ENCODE results near the gene DSG3.

The DSG3 gene

DNA sequence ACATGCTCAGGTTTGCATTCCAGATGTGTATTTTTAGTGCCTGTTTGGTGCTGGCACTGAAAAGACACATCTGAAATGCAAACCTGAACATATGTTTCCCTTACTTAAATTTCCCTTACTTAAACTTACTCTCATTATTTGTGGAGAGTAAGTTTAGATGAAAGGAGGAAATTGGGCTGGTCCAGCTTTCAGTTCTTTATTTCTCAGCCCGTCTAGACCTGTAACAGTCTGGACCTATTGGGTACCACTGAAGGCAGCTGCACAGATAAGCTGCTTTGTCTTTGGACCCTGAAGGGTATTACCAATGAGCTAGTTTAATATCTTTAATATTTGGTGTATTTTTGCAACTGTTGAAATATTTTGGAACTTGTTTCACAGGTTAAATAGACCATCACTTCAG lies 17.0 kb upstream of the DSG3 start:
- DNase-seq (ENCODE audit: insufficient read length, low spot score), result no peak
- TF ChIP-seq, protein P1, sequence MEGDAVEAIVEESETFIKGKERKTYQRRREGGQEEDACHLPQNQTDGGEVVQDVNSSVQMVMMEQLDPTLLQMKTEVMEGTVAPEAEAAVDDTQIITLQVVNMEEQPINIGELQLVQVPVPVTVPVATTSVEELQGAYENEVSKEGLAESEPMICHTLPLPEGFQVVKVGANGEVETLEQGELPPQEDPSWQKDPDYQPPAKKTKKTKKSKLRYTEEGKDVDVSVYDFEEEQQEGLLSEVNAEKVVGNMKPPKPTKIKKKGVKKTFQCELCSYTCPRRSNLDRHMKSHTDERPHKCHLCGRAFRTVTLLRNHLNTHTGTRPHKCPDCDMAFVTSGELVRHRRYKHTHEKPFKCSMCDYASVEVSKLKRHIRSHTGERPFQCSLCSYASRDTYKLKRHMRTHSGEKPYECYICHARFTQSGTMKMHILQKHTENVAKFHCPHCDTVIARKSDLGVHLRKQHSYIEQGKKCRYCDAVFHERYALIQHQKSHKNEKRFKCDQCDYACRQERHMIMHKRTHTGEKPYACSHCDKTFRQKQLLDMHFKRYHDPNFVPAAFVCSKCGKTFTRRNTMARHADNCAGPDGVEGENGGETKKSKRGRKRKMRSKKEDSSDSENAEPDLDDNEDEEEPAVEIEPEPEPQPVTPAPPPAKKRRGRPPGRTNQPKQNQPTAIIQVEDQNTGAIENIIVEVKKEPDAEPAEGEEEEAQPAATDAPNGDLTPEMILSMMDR (IDR thresholded peaks at IDR 0.05; ENCODE audit: insufficient read depth, missing control alignments), result no peak
- no peak for FAIRE-seq

DNA sequence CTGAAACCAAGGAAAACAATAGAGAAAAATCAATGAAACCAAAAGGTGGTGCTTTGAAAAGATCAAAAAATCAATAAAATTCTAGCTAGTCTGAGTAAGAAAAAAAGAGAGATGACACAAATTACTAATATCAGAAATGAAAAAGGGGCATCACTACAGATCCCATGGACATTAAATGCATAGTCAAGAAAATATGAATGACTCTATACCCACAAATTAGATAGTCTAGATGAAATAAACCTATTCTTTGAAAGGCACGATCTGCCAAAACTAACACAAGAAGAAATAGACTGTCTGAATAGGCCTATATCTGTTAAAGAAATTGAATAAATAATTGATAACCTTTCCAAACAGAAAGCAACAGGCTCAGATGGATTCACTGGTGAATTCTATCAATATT lies 15.2 kb upstream of the DSG3 start:
- FAIRE-seq, result peak; percentile 80
- no peak for DNase-seq (ENCODE audit: insufficient read length, low spot score)
- TF ChIP-seq, protein P1 (IDR thresholded peaks at IDR 0.05; ENCODE audit: insufficient read depth, missing control alignments), result no peak

DNA sequence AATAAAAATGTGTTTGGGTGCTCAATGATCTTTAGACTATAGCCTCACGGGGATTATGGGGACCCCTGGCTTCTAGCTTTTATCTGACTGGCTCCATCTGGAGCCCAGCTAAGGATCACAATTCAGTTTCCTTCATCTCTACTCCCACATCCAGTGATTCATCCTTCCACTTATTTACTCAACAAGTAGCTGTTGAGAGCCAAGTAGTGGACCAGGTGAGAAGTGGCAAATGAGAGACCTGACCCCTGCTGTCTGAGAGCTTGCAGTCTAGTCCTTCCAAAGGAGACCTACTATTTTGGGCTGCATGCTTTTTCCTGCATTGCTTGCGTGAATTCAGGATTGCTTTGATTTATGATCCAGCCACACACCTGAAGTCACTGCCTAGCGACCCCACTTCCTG lies 10.7 kb upstream of the DSG3 start:
- TF ChIP-seq, protein P1 (IDR thresholded peaks at IDR 0.05; ENCODE audit: insufficient read depth, missing control alignments), result no peak
- DNase-seq (ENCODE audit: insufficient read length, low spot score), result no peak
- no peak for FAIRE-seq

DNA sequence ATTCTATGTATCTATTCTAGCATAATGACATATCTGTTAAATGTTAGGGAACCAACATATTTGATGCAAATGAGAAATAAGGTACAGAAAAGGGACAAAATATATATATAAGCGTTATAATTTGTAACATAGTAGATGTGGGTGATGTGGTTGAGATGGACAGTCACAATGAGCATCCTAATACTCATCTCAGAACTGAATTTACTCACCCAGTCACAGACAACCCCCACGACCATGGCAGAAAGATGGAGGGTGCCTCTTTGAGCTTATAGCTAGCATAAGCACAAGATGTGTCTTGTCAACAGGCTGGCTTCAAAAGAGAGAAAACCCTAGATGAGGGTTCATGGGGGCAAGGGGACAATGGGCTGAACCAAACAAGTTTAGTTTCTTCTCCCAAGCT lies 9.1 kb upstream of the DSG3 start:
- TF ChIP-seq, protein P1 (IDR thresholded peaks at IDR 0.05; ENCODE audit: insufficient read depth, missing control alignments), result no peak
- DNase-seq (ENCODE audit: insufficient read length, low spot score), result no peak
- FAIRE-seq, result no peak

DNA sequence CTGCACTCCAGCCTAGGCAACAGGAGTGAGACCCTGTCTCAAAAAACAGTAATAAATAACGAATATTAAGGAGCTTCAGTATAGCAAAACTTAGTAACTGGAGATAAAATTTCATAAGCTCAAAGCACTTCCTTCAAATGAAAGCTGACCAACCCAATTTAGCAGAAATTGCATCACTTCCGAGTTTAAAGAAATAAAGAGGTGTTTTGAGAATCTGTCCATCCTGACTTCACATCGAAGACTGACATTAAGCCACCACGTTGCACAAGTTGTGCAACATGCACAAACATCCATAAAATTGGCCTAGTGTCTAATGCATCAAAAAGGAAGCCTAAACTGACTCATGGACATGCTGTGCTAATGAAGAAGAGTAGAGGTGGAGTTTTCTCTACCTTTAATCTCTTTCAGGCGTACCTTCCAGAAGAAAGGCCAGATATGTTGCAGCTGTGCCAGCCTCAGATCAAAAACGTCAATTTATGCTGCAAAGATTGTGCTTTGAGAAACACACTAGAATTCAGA lies 7.7 kb upstream of the DSG3 start:
- FAIRE-seq (no peak), DNase-seq (ENCODE audit: insufficient read length, low spot score) (no peak)
- TF ChIP-seq, protein P1 (IDR thresholded peaks at IDR 0.05; ENCODE audit: insufficient read depth, missing control alignments), result no peak

DNA sequence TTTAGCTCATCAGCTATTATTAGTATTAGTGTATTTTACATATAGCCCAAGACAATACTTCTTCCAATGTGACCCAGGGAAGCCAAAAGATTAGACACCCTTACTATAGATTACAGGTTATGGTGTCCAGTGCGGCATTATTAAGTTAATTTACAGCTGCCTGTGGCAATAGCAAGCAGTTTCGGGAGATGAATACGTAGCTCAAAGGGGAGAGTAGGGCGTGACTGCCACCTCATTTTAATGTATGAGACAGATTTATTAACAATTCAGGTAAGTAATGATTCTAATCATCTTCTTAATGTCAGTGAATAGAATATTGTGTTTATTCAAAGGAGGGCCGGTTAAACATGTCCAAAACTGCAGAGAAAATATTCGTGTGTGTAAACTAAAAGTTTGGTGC lies 6.8 kb upstream of the DSG3 start:
- TF ChIP-seq, protein P1 (IDR thresholded peaks at IDR 0.05; ENCODE audit: insufficient read depth, missing control alignments), result no peak
- no peak for DNase-seq (ENCODE audit: insufficient read length, low spot score)
- FAIRE-seq, result no peak

DNA sequence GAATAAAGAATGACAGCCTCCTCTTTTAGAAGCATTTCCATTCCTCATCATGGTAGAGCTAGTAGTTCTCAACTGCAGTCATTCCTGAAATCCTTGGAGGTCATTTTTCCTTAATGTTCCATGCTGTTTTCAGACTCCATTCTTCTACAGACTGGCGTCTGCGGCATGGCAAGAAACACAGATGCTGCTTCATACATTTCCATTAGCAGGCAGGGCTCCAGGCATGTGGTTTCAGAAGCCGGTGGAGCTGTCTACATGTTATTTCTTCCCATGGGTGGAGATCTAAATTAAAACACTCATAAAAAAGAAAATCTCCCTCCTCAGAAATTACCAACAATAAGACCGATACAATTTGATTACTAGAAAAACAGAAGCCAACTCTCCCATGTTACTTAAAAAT lies 6.0 kb upstream of the DSG3 start:
- TF ChIP-seq, protein P1 (IDR thresholded peaks at IDR 0.05; ENCODE audit: insufficient read depth, missing control alignments), result no peak
- no peak for FAIRE-seq
- DNase-seq (ENCODE audit: insufficient read length, low spot score), result no peak

Data from D721Med (cell line).